GM18868 (cell line): Measurements from ENCODE around the gene FCGBP.

Experiments
- ATAC-seq: cut with Tn5 transposase; IDR thresholded peaks from one replicate; pipeline ENCODE4 v1.9.1; 2021; ENCODE audit warnings: mild to moderate bottlenecking, moderate library complexity; ENCODE audit not compliant: unreplicated experiment

The FCGBP gene

DNA sequence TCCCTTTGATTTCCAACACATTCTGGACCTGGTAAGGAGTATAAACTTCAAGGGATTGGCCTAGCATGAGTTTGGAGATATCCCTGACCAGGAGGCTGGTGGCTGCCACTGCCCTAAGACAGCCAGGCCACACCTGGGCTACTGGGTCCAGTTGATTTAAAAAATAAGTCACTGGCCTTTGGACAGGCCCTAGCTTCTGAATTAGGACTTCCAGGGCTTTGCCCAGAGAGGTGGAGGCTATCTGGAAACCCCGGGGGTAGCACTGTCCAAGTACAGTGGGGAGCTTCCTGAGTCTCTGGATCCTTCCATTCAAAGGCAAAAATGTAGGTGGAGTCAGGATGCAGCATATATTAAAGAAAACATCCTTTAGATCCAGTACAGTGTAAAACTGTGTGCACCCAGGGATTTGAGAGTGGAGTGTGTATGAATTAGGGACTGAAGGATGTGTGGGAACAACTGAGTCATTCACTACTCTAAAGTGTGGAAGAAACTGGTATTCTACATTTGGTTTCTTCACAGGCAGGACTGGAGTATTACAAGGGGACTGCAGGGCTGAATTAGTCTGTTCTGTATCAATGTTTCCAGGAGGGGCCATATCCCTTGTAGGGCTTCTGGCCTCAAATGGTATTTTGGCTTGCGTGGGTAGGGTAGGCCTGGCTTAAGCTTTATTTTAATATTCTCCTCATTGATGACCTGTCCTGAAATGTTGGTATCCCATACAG is 14.8 kb upstream of the FCGBP start:
- ATAC-seq = no peak

DNA sequence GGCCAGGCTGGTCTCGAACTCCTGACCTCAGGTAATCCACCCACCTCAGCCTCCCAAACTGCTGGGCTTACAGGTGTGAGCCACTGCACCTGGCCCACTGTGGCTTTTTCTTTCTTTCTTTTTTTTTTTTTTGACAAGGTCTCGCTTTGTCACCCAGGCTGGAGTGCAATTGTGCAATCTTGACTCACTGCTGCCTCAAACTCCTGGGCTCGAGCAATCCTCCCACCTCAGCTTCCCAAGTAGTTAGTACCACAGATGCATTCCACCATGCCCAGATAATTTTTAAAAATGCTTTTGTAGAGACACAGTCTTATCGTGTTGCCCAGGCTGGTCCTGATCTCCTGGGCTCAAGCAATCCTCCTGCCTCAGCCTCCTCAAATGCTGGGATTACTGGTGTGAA is 12.1 kb upstream of the FCGBP start:
- ATAC-seq = no peak

- ATAC-seq = no peak
These were observed 9.2 kb upstream of the FCGBP start for GRCh38 chr19:39943586-39943985.

DNA sequence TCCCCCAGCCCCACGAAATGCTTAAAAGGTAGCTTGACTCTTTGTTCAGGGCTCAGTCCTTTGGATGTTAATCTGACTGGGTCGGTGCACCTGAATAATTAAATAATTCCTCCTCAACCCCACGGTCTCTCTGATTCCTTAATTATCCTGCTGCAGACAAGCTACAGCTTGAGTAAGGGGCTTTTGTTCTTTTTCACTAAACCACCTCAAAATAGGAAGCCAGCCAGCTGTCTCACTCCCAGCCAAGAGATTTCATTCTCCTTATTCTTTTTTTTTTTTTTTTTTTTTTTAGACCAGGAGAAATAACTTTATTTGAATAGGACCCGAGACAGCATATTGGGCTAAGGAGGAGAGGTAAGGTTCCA is 7.9 kb upstream of the FCGBP start:
- ATAC-seq = no peak

- ATAC-seq = no peak
These were observed 7.4 kb upstream of the FCGBP start for GRCh38 chr19:39941615-39942365.

- ATAC-seq = no peak
These were observed 6.7 kb upstream of the FCGBP start for GRCh38 chr19:39941151-39941550.

GRCh38 chr19:39940221-39940833 is 5.9 kb upstream of the FCGBP start:
- no peak for ATAC-seq

GRCh38 chr19:39939556-39939955 is 5.1 kb upstream of the FCGBP start:
- ATAC-seq = no peak

GRCh38 chr19:39937787-39938186 is 3.4 kb upstream of the FCGBP start:
- ATAC-seq = no peak

GRCh38 chr19:39937094-39937720 is 2.8 kb upstream of the FCGBP start:
- no peak for ATAC-seq

- no peak for ATAC-seq
These were observed 2.2 kb upstream of the FCGBP start for GRCh38 chr19:39936622-39937021.

GRCh38 chr19:39936020-39936419 is 1.6 kb upstream of the FCGBP start:
- ATAC-seq = no peak

GRCh38 chr19:39935364-39935661 is 879 bp upstream of the FCGBP start:
- ATAC-seq = no peak

DNA sequence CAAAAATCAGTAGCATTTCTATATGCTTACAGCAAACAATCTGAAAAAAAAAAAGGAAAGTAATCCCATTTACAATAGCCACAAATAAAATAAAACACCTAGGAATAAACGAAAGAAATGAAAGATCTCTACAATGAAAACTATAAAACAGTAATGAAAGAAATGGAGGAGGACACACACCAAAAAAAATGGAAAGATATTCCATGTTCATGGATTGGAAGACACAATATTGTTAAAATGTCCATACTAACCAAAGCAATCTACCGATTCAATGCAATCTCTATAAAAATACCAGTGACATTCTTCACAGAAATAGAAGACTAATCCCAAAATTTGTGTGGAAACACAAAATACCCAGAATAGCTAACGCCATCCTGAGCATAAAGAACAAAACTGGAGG is 4.7 kb downstream of the FCGBP start:
- ATAC-seq = no peak

GRCh38 chr19:39928357-39928725 is 6.1 kb downstream of the FCGBP start:
- ATAC-seq = no peak

- no peak for ATAC-seq
These were observed 6.7 kb downstream of the FCGBP start for GRCh38 chr19:39927524-39928356.

DNA sequence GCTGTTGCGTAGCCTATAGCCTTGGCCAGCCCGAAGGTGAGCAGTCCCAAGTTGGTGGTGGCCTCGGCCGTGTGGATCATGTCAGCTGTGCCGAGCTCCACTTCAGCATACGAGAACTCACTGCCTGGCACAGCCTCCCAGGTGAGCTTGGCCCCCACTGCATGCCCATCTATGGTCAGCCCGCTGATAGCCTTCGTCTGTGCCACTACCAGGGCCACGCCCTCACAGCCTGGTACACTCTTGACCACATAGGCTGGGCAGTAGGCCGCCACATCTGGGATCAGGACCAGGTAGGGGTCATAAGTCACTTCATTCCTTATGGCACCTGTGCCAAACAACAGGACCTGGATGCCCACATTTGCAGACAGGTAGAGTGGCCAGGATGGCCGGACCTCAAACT is 7.4 kb downstream of the FCGBP start:
- no peak for ATAC-seq

DNA sequence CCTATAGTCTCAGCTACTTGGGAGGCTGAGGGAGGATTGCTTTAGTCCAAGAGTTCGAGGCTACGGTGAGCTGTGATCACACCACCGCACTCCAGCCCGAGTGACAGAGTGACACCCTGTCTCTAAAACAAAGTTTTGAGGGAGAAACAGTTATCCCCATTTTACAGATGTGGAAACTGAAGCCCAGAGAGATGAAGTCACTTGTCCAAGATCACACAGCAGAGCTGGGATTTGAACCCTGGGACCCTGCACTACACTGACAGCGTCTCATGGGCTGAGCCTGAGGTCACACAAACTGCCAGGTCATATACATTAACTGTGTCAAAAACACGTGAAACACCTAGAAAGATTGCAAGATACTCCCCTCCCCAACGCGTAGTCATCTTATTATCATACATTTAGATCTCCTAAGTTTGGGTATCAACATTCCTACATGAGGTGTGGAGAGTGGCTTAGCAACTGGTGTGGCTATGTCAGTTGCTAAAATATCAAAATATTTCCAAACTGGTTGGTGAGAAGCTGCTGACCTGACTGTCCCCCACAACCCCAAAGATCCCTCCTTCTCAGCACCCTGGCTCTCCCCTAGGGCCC is 8.2 kb downstream of the FCGBP start:
- no peak for ATAC-seq

DNA sequence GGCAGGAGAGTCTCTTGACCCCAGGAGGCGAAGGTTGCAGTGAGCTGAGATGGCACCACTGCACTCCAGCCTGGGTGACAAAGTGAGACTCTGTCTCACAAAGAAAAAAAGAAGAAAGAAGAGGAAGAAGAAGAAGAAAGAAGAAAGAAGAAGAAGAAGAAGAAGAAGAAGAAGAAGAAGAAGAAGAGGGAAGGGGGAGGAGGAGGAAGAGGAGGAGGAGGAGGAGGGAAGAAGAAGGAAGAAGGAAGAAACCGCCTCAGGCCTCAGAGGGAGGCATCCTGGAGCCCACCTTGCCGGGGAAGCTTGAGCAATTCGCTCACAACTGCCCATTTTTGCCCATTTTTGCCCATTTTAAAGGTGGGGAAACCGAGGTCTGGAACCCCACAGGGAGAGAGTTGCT is 9.5 kb downstream of the FCGBP start:
- ATAC-seq = no peak

- no peak for ATAC-seq
These were observed 10.0 kb downstream of the FCGBP start for GRCh38 chr19:39924389-39924788.

GRCh38 chr19:39923862-39924261 is 10.6 kb downstream of the FCGBP start:
- ATAC-seq = no peak
